DLD1 (cell line): ENCODE results near the gene UPK2.
"Not testable (repeated sequence)": the region's sequence is repeated elsewhere in the genome, so short reads cannot be mapped to it uniquely, and the experiment has no call there.

ENCODE experiments used
- in situ Hi-C: cut with HindIII; loops from 2 replicates; pipeline ENCODE4 v1.10.0; 2017; ENCODE audit warnings: low sequenced_read_pairs

The UPK2 gene

DNA sequence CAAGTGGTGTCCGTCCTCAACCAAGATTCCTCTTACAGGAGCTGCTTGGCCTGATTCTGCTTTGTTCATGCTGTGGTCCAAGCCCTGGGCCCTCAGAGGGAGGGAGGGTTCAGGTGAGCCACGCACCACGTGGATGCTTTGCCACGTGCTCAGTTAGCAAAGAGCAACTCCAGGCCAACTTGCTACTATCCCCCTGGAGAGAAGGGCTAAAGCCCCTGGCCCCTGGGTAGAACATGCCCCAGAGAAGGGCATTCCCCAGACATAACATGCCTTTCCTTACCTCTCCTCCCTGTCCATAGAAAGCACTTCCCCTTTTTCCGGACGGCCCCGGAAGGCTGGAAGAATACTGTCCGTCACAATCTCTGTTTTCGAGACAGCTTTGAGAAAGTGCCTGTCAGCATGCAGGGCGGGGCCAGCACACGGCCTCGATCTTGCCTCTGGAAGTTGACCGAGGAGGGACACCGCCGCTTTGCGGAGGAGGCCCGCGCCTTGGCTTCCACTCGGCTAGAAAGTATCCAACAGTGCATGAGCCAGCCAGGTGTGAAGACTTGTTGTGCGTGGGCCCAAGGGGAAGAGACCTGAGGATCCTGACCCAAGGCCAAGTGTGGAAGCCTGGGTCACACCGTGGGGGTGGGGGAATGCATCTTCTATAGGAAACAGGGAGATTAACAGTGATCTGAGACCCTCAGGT, 24.2 kb downstream of the UPK2 start:
- in situ Hi-C loops = no loop called here

DNA sequence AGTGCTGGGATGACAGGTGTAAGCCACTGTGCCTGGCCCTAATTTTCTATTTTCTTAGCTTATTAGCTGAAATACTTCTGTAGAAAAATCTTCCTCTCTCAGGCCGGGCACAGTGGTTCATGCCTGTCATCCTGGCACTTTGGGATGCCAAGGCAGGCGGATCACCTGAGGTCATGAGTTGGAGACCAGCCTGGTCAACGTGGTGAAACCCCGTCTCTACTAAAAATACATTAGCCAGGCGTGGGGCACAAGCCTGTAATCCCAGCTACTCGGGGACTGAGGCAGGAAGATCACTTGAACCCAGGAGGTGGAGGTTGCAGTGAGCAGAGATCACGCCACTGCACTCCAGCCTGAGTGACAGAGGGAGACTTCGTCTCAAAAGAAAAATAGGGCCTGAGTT, 28.2 kb downstream of the UPK2 start:
- in situ Hi-C loops = not testable (repeated sequence)

DNA sequence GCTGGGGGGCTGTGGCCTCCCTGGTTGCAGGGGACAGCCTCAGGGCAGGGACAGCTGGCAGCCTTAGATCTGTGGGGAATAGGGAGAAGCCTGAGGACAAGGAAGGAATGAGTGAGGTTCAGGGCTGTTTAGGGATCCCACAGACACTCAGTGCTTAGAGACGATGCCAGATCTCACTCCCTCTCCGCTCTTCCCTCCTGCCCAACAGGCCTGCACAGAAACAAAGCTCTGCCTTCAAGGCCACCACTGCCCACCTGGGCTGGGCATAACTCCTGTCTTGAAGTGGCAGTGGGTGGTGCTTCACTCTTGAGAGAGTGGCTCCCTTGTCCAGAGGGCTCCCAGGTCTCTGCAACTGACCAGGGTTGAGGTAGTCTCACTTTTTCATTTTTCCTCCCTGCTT, 28.7 kb downstream of the UPK2 start:
- in situ Hi-C loops = no loop called here

DNA sequence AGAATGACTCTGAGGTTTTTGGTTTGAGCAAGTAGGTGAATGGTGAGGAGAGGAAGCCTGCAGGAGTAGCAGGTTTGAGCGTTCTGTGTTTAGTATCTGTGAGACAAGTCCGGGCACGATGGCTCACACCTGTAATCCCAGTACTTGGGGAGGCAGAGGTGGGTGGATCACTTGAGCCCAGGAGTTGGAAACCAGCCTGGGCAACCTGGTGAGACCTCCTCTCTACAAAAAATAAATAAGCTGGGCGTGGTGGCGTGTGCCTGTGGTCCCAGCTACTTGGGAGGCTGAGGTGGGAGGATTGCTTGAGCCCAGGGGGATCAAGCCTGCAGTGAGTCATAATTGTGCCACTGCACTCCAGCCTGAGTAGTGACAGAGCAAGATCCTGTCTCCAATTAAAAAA, 32.2 kb downstream of the UPK2 start:
- in situ Hi-C loops = no loop called here

DNA sequence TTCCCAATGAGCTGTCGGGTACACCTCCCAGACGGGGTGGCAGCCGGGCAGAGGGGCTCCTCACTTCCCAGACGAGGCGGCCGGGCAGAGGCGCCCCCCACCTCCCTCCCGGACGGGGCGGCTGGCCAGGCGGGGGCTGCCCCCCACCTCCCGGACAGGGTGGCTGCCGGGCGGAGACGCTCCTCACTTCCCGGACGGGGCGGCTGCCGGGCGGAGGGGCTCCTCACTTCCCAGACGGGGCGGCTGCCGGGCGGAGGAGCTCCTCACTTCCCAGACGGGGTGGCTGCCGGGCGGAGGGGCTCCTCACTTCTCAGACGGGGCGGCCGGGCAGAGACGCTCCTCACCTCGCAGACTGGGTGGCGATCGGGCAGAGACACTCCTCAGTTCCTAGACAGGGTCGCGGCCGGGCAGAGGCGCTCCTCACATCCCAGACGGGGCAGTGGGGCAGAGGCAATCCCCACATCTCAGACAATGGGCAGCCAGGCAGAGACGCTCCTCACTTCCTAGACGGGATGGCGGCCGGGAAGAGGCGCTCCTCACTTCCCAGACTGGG, 35.5 kb downstream of the UPK2 start:
- in situ Hi-C loops = not testable (repeated sequence)

DNA sequence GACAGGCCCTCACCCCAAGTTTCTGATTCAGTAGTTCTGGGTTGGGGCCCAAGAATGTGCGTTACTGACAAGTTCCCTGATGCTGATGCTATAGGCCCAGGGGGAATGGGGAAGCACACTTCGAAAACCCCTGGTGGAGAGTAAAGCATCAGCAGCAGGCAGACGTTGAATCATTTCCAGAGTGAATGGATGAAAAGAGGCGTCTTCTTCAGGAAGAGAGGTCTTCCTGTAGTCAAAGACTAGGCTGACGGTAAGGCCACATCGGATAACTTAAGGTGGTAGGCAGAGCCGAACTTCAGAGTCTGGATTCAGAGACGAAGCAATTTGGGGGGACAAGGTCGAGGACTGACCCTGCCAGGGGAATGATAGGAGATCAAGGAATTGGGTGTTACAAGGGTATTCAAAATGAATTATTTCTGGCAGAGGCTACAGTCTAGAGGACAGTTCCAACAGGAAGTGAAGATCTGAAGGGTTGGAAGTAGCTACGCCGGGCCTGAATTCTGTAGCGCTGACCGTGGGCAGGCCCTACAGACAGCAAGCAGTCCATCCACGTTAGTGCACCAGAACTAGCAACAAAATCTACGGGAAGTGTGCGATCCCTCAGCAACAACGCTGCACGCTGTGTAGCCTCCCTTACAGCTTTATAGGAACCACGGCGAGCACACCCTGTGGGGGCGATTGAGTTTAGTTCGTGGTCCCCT, 41.0 kb downstream of the UPK2 start:
- in situ Hi-C loops = no loop called here

DNA sequence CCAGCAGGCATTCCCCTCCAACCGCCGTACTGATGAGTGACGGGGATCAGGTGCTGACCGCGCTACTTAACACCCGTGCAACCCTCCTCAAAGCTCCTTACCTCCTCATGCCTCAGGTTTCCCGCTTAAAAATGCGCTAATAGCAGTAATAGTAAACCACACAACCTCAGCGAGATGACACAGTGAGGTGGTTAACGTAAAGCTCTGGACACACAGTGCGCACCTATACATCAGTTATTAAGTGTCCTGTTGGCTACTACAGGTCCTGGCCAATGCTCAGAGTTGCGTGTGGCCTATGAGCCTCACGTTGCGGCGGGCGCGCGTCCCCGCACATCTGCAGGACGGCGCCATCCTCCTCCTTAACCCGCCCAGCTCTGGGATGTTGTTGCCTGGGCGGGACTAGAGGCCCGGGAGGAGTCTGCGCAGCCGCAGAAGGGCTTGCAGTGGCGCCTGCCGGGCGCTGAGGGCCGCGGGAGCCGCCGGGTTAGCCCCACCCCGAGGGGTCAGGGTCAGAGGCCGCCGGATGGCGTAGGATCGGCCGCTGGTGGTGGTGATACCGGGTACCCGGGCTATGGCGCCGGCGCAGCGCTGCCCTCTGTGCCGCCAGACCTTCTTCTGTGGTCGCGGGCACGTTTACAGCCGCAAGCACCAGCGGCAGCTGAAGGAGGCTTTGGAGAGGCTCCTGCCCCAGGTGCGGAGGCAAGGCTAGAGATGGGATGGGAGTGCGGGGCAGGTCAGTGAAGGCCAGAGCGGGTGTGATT, 41.7 kb downstream of the UPK2 start, which contains the start of gene CENATAC:
Gene CENATAC, plus strand, starts transcription at position 512 of the 761 bp plus-strand sequence. Its CDS starts 60 bp downstream, at position 572.
- in situ Hi-C loops = no loop called here

DNA sequence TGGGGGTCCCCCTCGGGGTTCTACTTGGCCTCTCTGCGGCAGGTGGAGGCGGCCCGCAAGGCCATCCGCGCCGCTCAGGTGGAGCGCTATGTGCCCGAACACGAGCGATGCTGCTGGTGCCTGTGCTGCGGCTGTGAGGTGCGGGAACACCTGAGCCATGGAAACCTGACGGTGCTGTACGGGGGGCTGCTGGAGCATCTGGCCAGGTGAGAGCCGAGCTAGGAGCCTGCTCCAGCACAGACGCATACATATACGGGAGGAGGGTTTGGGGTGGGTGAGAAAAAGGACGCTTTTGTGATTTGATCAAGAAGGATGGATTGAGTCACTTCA, 42.3 kb downstream of the UPK2 start:
- in situ Hi-C loops = no loop called here

DNA sequence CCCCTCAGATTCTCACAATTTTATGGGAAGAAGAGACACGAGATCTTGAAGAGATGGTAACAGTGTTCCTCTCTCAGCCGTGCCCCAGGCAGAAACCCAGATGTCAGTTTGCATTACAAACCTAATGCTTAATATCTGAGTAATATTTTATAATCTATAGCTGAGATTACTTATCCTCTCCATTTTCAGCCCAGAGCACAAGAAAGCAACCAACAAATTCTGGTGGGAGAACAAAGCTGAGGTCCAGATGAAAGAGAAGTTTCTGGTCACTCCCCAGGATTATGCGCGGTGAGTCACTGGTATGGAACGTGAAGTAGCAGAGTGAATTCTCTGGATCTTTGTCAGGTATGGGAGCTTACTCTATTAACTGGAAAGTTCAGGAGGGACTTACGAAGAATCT, 42.7 kb downstream of the UPK2 start:
- in situ Hi-C loops = no loop called here

DNA sequence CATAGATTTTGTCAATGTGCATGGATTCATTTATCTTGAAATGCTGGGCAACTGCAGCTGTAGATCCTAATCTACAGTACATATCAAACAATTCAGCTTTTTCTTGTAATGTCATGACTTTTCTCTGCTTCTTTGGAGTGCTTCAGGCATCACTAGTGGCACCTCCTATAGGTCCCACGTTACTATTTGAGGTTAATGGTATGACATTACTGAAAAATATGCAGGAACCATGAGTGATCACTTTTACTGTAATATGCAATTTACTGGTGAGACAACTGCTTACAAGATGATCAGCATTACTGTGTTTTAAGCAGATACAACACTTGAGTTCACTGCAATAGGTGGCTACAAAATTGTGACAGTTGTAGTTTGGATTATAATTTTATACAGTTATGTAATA, 44.8 kb downstream of the UPK2 start:
- in situ Hi-C loops = no loop called here

DNA sequence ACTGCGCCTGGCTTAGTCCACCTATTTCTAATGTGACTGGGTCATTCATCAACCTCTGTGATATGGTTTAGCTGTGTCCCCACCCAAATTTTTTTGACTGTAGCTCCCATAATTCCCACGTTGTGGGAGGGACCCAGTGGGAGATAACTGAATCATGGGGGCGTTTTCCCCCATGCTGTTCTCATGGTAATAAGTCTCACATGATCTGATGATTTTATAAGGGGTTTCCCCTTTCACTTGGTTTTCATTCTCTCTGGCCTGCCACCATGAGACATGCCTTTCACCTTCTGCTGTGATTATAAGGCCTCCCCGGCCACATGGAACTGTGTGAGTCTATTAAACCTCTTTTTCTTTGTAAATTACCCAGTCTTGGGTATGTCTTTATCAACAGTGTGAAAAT, 50.6 kb downstream of the UPK2 start:
- in situ Hi-C loops = no loop called here
